NK-92 (cell line): ENCODE data around the gene SRSF2.
"Not testable (repeated sequence)": the region's sequence is repeated elsewhere in the genome, so short reads cannot be mapped to it uniquely, and the experiment has no call there.

Experiments
- DNase-seq: peaks from one replicate; lab custom pipeline; 2025; ENCODE audit not compliant: unreplicated experiment; lab: John Stamatoyannopoulos, UW

SRSF2 gene

GRCh38 chr17:76702076-76702475, 35.1 kb downstream of the SRSF2 start:
- no peak for DNase-seq

DNA sequence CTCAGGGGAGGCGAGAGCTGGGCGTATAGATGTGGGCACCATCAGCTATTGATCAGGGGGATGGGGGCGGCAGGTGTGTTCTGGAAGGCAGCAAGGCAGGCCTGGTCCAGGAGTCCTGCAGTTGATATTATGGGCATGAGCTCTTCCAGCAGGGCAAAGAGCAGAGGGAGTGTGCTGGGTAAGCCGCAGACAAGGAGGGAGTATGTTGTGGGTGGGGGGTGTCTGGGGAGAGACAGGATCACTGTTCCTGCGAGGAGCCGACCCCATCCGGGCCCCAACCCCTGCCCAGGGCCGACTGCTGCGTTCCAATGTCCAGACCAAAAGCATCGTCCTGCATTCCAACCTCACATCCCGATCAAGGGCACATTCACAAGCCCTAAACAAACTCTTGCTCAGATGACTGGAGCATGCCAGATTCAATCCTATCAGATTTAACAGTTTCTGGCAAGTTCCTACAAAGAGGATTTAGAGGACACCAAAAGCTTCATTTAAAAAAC, 35.6 kb downstream of the SRSF2 start:
- DNase-seq, result no peak

- DNase-seq, result no peak
These were observed 36.3 kb downstream of the SRSF2 start for GRCh38 chr17:76700617-76701470.

DNA sequence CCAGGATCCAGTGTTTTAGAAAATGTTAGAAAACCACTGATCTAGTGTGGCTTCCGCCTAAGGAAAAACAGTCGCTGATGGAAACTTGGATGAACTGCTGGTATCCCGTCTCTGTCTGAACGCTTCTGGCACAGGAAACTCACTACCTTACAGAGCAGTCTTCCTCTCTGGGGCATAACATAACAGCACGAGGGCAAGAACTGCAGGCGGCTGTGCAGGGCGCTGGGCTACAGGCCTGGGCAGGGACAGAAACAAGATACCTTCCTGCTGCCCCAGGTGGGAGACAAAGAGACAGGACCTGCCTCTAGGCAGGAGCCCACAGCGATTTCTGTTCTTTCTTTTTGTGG, 36.9 kb downstream of the SRSF2 start:
- no peak for DNase-seq

DNA sequence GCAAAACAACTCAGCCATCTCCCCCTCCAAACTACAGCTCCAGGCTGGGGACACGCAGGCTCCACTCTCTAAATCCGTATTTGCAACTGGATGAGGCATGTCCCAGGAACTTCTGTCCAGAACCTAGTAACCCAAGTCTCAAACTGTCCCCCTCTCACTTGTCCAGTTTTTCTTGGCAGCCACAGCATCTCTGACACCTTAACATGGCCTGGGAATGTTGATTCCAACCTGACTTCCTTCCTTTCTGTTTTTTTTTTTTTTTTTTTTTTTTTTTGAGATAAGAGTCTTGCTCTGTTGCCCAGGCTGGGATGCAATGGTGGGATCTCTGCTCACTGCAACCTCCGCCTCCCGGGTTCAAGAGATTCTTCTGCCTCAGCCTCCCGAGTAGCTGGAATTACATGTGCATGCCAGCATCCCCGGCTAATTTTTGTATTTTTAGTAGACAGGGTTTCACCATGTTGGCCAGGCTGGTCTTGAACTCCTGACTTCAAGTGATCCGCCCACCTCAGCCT, 38.6 kb downstream of the SRSF2 start:
- DNase-seq, result not testable (repeated sequence)

GRCh38 chr17:76697702-76698465, 39.2 kb downstream of the SRSF2 start:
- DNase-seq, result no peak

DNA sequence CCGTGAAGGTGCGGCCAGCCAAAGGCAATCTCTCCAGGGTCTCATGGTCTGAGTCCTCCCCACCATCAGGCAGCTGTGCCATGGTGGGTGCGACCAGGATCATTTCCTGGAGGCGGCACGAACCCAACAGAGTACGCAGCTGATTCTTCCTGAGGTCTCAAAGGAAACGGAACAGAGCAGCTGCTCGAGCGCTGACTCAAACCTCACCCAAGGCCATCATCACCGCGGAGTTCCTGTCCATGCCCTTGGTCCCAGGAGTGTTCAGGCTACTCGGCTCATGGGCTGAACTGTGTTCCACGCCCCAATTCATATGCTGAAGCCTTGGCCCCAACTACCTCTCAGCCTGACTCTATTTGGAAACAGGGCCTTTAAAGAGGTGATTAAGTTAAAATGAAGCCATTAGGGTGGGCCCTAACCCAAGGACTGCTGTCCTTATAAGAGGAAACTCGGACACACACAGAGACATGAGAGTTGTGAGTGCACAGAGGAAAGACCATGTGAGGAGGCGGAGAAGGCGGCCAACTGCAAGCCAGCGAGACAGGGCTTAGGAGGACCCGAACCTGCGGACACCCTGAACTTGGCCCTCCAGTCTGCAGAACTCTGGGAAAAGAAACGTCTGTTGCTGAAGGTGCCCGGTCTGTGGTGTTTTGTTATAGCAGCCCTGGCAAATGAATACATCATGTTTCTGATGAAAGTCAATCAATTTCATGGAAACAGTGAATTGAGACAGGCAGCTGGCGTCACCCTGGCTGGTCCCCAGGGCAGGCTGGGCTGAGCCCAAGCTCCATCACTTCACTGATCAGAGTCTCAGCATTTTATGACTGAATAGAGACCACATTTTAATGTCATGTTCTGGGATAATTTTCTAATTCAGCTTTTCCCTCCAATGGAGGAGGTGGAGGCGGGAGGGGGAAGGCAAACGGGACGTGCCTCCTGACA, 40.1 kb downstream of the SRSF2 start:
- no peak for DNase-seq

GRCh38 chr17:76695059-76695831, 41.9 kb downstream of the SRSF2 start:
- no peak for DNase-seq

GRCh38 chr17:76691379-76692191, 45.5 kb downstream of the SRSF2 start:
- no peak for DNase-seq

DNA sequence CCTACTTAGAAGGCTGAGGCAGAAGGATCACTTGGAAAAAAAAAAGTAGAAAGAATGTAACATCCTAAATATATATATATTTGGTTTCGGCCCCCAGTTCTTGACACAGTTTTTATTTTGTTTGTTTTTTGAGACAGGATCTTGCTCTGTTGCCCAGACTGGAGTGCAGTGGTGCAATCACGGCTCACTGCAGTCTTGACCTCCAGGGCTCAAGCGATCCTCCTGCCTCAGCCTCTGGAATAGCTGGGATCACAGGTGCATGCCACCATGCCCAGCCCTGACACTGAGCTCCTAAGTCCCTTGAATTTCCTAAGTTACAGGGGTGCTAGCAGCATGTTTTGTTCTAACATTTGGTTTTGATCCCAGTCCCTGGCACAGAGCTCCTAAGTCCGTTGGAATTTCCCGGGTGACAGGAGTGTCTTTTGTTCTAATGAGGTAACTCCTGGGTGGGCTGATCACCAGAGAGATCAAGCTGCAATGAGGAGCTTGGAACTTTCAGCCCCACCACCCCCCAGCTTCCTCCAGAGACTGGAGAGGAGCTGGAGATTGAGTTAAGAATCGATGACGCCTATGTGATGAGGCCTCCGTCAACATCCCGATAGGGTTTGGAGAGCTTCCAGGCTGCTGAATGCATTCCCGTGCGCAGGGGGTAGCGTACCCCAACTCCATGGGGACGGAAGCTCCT, 46.4 kb downstream of the SRSF2 start:
- no peak for DNase-seq

DNA sequence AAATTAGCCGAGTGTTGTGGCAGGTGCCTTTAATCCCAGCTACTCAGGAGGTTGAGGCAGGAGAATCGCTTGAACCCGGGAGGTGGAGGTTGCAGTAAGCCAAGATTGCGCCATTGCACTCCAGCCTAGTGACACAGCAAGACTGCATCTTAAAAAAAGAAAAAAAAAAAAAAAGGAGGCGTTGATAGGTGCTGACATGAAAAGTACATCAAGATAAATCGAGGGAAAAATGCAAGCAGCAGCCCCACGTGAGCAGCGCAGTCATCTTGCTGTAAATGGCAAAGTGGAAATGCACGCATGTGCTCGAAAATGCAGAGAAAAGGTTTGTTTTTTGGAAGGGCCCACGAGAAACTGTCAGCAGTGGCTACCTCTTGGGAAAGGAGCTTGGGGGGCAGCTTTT, 47.3 kb downstream of the SRSF2 start:
- no peak for DNase-seq

- DNase-seq, result no peak
These were observed 48.9 kb downstream of the SRSF2 start for GRCh38 chr17:76688165-76688622.

DNA sequence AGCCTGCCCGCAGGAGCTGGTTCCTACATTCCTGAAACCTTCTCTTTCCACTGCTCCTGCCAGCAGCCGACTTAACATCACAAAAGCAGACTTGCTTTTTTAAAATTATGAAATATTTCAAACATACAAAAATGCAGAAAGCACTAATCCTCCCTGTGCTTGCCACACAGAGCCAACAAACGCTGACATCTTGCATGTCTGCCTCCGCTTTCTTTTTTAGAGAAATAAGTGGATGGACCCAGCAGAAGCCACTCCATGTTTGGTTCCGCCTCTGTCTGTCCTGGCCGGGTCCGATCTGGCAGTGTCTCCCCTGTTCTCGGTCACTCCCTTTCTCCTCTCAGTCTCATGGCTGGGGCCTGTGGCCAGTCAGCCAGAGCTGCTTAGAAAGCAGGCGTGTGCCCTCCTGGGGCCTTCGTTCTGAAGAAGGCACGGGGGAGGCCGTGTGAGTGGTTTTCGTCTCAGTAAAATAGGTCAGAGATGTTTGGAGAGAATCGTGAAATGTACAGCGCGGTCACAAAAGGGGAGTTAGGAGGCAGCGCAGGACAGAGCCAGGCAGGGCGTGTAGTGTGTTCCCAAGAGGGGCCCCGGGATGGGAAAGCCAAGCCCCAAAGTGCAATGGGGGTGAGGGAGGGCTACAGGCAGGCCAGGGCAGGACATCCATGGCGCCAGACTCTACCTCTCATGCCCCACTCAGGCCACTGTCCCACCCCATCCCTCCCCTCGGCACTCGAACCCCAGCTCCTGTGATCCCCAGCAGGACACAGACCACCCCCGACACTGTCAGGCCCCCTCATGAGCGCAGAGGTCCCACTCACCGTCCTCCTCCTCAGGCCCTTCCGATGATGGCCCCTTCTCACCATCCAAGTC, 49.6 kb downstream of the SRSF2 start:
- DNase-seq, result no peak

DNA sequence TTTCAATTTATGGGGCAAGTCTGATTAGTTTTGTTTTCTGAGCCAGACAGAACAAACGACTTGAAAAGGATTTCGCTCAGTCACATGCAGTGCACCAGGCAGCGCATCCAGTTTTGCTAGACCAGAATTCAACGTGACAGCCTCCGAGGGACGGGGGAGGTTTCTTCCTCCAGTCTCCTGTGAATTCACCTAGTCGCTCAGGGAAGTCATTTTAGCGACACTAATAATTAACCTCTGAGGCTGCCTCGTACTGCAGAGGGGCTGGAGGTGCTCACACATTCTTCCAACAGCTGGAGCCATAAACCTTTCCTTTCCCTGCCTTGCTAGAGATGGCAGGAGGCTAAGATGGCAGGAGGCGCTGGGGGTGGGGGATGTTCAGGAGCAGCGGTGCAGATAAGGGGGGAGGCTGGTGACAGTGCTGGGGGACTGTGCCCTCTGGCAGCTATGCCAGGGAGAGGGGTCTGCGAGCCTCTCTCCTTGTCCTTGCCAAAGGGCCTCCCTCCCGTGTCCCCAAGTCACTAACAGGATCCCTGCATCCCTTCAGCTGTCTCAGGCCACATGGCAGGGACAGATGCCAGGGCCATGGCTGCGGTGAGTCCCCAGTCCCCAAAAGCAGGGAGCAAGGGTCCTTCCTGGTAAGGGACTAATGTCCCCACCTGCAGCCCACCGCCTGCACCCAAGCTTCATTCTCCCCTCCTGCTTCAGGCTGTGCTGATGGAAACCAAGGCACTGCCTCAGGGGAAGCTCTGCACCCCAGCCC, 50.4 kb downstream of the SRSF2 start:
- no peak for DNase-seq

- no peak for DNase-seq
These were observed 51.3 kb downstream of the SRSF2 start for GRCh38 chr17:76685846-76686245.

DNA sequence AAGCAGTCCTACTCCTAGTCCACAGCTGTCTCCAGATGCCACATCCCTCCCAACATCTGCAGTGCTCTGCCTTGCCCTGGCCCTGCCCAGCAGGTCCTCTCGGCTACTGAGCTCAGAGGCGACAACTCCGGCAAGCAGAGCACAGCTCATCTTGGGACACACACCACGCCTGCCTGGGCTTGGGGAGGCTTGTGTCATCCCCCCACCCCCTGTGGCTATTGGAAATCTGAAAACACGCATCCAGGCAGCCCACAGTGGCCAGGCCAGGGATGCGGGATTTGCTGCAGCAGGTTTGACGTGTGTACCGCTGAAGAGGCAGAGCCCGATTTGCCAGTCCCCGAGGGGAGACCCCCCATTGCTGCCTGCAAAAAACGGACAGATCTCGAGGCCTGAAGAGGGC, 51.8 kb downstream of the SRSF2 start:
- no peak for DNase-seq

DNA sequence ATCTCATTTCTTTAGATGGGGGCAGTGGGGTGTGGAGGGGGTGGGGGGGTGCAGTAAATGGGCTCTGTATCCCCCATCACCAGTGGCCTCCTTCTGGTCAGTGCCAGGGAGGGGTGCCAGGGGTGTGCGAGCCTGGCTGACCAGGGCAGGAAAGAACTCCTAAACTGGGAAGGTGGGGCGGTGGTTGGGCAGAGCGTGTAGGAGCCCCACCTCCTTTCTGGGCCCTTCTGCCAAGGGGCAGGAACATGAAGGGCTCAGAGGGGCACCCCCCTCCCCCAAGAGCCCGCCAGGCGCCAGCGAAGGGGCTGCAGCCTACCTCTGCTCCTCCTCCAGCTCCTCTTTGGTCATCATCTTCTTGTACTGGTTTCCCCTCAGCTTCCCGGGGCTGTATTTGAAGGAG, 52.4 kb downstream of the SRSF2 start:
- no peak for DNase-seq
